ENCODE results near the gene TOMM6. TPM values are rescaled to one million over a fixed set of nuclear protein-coding genes. Genes with fewer than 3 reads are reported as not detected.

TOMM6 gene
- total RNA-seq, 1 donor from 2014 or later: 167 TPM

DNA sequence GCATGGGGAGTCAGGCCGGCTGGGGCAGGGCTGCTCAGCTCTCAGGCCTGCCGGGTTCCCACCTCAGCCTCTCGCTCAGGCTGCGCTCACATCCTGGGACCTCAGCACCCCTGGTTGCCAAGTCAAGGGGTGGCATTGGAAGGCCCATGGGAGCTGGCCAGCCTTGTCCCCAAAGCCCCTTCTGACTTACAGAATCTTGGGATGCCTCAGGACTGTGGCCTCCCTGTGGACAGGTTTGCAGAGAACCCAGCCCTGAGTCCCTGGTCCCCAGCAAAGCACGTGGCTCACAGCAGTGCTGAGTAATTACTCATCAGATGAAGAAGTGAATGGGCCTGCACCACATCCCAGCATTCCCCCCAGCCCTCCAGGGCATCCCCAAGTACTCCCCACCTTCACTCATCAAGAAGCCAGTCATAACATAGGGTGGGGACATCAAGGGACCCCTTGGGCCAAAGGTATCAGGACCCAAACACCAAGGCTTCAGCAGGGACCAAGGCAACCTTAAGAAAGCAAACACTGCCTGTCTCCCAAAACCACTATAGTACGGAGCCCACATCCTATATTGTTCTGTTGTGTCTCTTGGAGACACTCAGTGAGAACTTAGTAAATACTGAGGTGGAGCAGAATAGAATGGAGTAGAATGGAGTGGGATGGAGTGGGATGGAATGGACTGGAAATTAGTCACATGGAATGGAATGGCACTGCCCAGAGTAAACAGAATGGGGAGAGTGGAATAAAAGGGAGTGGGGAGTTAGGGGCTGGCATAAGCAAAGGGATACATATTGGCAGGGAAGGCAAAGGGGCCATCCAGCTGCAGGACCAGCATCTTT lies 43.9 kb upstream of the TOMM6 start:
- DNase-seq (ENCODE audit: low spot score): no peak
- Mint-ChIP-seq H3K4me1 (ENCODE audit: unreplicated experiment) (peaks cover 11% of the 10 kb centered on the region), H3K36me3 (ENCODE audit: low read depth, unreplicated experiment) (no peaks in the 10 kb centered on the region), H3K9me3 (ENCODE audit: unreplicated experiment) (no peaks in the 10 kb centered on the region), H3K27me3 (ENCODE audit: unreplicated experiment) (peaks cover 8% of the 10 kb centered on the region), H3K27ac (ENCODE audit: unreplicated experiment) (peak overlapping the region; percentile 72), H3K4me3 (ENCODE audit: unreplicated experiment) (no peak overlapping the region)
- TF ChIP-seq, protein P1, sequence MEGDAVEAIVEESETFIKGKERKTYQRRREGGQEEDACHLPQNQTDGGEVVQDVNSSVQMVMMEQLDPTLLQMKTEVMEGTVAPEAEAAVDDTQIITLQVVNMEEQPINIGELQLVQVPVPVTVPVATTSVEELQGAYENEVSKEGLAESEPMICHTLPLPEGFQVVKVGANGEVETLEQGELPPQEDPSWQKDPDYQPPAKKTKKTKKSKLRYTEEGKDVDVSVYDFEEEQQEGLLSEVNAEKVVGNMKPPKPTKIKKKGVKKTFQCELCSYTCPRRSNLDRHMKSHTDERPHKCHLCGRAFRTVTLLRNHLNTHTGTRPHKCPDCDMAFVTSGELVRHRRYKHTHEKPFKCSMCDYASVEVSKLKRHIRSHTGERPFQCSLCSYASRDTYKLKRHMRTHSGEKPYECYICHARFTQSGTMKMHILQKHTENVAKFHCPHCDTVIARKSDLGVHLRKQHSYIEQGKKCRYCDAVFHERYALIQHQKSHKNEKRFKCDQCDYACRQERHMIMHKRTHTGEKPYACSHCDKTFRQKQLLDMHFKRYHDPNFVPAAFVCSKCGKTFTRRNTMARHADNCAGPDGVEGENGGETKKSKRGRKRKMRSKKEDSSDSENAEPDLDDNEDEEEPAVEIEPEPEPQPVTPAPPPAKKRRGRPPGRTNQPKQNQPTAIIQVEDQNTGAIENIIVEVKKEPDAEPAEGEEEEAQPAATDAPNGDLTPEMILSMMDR (IDR thresholded peaks at IDR 0.05; ENCODE audit: unreplicated experiment): no peak

DNA sequence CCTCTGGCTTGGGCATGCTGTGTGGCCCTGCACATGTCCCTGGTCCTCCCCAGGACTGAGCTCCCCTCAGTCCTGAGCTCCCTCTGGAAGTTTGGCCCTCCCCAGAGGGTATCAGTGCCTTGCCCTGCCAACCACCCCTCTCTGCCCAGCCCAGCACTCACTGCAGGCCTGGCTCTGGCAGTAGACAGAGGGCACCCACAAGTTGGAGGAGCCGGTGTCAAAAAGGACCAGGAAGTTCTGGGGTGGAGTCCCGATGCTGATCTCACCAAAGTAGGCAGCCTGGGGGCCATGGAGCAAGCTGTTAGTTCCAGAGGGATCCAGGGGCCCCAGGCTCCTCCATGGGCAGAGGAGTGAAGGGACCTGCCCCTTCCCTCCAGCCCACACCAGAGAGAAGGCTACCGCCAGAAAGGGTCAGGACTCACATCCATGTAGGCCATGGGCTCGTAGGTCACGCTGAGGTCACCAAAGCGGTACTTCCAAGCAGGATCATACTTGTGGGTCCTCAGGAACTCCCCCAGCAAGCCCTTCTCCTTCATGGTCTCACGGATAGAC lies 43.2 kb upstream of the TOMM6 start:
- no peak overlapping the region for H3K4me3 Mint-ChIP-seq (ENCODE audit: unreplicated experiment)
- no peak overlapping the region for H3K27ac Mint-ChIP-seq (ENCODE audit: unreplicated experiment)
- peaks cover 11% of the 10 kb centered on the region for H3K4me1 Mint-ChIP-seq (ENCODE audit: unreplicated experiment)
- no peaks in the 10 kb centered on the region for H3K9me3 Mint-ChIP-seq (ENCODE audit: unreplicated experiment)
- TF ChIP-seq, protein P1 (IDR thresholded peaks at IDR 0.05; ENCODE audit: unreplicated experiment): no peak
- H3K27me3 Mint-ChIP-seq (ENCODE audit: unreplicated experiment): peaks cover 8% of the 10 kb centered on the region
- H3K36me3 Mint-ChIP-seq (ENCODE audit: low read depth, unreplicated experiment): no peaks in the 10 kb centered on the region
- no peak for DNase-seq (ENCODE audit: low spot score)

DNA sequence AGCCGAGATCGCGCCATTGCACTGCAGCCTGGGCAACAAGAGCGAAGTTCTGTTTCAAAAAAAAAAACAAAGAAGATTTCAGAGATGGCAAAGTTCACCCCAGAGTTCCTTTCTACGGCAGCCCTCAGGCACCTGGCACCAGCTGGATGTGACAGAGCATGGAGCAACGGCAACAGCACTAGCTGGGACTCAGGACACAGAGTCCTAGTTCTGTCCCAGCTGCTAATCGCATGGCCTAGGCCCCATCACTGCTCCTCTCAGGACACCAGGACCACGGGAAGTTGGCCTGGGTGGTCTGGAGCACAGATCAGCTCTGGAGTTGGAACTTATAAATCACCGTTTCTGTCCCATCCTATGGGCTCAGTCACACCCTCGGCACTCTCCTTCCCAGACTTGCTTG lies 41.4 kb upstream of the TOMM6 start:
- peaks cover 10% of the 10 kb centered on the region for H3K27me3 Mint-ChIP-seq (ENCODE audit: unreplicated experiment)
- H3K4me3 Mint-ChIP-seq (ENCODE audit: unreplicated experiment): no peak overlapping the region

DNA sequence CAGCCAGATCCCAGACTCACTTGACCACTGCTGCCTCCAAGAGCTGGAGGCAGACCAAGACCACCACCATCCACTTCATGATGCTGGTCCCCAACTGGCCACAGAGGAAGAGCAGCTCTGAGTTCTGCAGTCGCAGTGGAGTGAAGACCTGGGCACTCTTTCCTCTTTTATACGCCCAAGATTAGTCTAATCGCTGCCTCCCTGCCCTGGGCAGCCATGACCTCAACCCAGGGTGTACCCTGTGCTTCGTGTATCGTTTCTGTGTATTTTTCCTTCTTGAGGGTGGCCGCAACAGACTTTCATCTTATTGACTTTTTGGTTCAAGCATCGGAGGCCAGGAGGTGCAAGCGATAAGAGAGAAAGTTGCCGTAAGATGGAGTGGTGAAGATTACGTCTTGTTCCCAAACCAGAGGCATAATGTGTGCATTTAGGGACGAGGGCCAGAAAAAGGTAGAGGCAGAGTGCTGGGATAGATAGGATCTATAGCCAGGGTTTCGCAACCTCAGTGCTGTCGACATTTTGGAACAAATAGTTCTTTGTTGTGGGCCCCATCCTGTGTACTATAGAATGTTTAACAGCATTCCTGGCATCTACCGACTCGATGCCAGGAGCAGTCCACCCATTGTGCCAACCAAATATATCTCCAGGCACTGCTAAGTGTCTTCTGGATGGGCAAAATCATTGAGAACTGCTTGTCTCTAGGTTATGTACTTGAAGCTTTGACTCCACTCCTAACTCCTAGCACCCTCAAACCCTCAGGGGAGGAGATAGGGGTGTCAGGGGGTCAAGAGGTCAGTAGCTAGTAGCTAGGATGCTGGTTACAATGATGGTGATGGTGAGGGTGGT lies 40.0 kb upstream of the TOMM6 start, which contains the start of gene PGC:
TSS of gene PGC (minus strand) at position 142 of the 846 bp plus-strand sequence. CDS start at position 79, 63 bp downstream.
- H3K4me1 Mint-ChIP-seq (ENCODE audit: unreplicated experiment): peaks cover 7% of the 10 kb centered on the region
- no peak for DNase-seq (ENCODE audit: low spot score)
- H3K4me3 Mint-ChIP-seq (ENCODE audit: unreplicated experiment): no peak within 1 kb of the TSS
- H3K27me3 Mint-ChIP-seq (ENCODE audit: unreplicated experiment): peaks cover 6% of the 10 kb centered on the region
- TF ChIP-seq, protein P1 (IDR thresholded peaks at IDR 0.05; ENCODE audit: unreplicated experiment): no peak
- H3K36me3 Mint-ChIP-seq (ENCODE audit: low read depth, unreplicated experiment): no peaks in the 10 kb centered on the region
- H3K27ac Mint-ChIP-seq (ENCODE audit: unreplicated experiment): no peak within 1 kb of the TSS
- no peaks in the 10 kb centered on the region for H3K9me3 Mint-ChIP-seq (ENCODE audit: unreplicated experiment)

More for the DNA sequence above, 41.4 kb upstream of the TOMM6 start:
- DNase-seq (ENCODE audit: low spot score): no peak
- no peaks in the 10 kb centered on the region for H3K36me3 Mint-ChIP-seq (ENCODE audit: low read depth, unreplicated experiment)
- TF ChIP-seq, protein P1 (IDR thresholded peaks at IDR 0.05; ENCODE audit: unreplicated experiment): no peak
- peaks cover 13% of the 10 kb centered on the region for H3K4me1 Mint-ChIP-seq (ENCODE audit: unreplicated experiment)
- H3K27ac Mint-ChIP-seq (ENCODE audit: unreplicated experiment): no peak overlapping the region
- H3K9me3 Mint-ChIP-seq (ENCODE audit: unreplicated experiment): no peaks in the 10 kb centered on the region
